GM21737 (cell line): ENCODE data around the gene ZNF146.
A peak's percentile ranks its signal among the peaks of the same experiment; 100 is the strongest.
"Not testable (repeated sequence)": the region's sequence is repeated elsewhere in the genome, so short reads cannot be mapped to it uniquely, and the experiment has no call there.

Source experiments
- ATAC-seq: cut with Tn5 transposase; IDR thresholded peaks from one replicate; pipeline ENCODE4 v1.9.1; 2021; ENCODE audit warnings: mild to moderate bottlenecking, moderate library complexity; ENCODE audit not compliant: unreplicated experiment

Gene ZNF146

DNA sequence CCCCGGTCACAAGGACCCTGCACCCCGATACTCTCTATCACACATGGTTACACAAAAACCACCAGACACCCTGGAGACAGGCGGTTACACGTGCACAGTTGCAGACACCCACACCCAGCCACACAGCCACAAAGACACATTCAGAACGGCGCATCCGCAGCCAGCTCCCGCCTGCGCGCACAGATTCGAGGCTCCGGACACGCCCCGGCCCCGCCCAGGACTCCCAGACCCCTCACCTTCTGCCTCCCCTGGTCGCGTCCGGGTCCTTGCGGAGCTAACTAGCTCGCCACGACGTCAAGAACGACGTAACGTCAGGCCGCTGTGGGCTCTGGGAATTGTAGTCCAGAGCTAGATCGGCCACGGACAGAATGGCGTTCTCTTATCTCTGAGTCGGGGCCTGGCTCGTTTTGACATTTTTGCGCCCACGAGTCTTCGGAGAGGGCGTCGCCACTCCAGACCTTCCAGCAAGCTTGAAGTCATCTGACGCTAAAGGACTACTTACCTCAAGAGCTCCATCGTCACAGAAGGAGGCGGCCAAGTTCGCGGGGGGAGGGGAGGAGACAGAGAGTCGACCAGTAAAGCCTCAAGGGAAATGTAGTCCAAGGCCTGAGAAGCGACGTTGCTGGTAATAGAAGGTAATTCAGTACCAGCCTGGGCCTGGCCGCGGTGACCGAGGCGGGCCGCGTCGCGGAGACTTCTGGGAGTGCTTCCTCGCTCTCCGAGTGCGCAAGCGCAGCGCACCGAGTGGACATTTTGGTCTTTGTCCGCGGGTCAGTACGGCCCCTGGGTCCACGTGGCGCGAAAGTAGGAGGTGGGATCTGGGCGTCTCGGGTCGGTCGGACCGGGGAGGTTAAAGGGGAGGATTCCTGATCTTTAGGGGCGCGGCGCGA lies at the start of gene ZNF146, which contains the start of gene ZNF565:
Gene ZNF146 (plus strand): TSS at position 721 of the 890 bp plus-strand sequence. CDS start 21,335 bp downstream, outside the sequence.
Gene ZNF565 (minus strand): TSS at position 280 of the 890 bp plus-strand sequence. CDS start 12,680 bp downstream, outside the sequence.
- ATAC-seq = peak; percentile 93

DNA sequence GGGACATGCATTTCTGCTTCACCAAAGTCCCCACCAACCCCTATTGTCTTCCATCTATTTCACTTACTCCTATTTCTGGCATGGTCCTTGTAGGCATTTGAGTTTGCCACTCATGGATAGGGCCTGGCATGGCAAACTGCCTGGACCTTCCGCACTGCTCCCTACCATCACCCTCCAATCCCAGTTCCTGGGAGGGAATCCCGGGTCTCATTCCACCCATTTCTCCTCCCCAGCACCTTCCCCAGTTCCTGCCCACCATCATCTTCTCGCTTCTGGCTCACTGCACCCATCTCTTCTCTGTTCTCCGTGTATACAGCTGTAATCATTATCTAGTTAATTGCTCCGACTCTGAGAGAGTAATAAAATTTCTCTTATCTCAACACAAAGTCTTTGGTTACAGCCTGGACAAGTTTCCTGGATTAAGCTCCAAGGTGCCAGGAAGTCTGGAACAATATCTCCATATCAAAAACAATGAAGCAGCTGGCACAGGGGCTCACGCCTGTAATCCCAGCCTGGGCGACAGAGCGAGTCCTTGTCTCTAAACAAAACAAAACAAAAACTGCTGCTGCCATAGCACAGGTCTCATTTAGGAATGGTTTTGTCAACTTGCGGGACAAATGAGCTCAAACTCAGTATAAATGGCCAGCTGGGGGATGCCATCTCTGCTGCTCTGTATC lies 45.7 kb upstream of the ZNF146 start:
- no peak for ATAC-seq

DNA sequence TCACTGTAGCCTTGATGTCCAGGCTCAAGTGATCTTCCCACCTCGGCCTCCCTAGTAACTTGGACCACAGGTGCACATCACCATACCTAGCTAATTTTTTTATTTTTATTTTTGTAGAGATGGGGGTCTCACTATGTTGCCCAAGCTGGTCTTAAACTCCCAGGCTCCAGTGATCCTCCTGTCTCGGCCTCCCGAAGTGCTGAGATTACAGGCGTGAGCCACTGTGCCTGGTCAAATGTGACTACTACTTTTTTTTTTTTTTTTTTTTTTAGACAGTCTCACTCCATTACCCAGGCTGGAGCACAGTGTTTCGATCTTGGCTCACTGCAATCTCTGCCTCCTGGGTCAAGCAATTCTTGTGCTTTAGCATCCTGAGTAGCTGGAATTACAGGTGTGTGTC lies 42.1 kb upstream of the ZNF146 start:
- ATAC-seq = no peak

DNA sequence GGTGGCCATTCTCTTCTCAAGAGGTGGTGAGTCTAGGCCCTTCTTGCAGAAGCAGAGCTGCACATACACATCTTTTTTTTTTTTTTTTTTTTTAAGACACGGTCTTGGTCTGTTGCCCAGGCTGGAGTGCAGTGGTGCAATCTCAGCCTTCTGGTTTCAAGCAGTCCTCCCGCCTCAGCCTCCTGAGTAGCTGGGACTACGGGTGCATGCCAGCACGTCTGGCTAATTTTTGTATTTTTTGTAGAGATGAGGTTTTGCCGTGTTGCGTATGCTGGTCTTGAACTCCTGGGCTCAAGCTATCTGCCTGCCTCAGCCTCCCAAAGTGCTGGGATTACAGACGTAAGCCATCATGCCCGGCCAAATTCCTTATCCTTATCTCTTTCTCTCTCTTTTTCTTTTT lies 41.1 kb upstream of the ZNF146 start:
- ATAC-seq = not testable (repeated sequence)

DNA sequence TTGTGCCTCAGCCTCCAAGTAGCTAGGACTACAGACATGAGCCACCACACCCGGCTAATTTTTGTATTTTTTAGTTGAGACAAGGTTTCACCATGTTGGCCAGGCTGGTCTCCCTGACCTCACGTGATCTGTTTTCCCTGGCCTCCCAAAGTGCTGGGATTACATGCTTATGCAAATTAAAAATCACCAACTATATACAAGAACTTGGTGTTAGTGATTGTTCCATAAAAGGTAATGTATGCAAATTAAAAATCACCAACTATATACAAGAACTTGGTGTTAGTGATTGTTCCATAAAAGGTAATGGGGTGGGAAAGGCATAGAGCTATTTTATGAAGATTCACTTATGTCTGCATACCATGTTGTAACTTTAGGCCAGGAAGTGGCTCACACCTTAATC lies 35.8 kb upstream of the ZNF146 start:
- ATAC-seq = not testable (repeated sequence)

DNA sequence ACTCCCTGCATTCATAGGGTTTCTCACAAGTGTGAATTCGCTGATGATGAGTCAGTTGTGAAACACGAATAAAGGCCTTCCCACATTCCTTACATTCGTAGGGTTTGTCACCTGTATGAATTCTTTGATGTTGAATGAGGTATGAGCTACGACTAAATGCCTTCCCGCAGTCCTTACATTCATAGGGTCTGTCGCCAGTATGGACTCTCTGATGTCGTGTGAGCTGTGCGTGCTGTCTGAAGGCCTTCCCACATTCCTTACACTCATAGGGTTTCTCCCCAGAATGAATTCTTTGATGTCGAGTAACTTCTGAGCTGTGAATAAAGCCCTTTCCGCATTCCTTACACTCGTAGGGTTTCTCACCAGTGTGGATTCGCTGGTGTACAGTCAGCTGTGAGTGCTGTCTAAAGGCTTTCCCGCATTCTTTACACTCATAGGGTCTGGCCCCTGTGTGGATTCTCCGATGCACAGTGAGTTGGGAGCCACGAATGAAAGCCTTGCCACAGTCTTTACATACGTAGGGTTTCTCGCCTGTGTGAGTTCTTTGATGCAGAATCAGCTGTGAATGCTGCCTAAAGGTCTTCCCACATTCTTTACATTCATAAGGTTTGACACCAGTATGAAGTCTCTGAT lies 32.2 kb upstream of the ZNF146 start:
- no peak for ATAC-seq

DNA sequence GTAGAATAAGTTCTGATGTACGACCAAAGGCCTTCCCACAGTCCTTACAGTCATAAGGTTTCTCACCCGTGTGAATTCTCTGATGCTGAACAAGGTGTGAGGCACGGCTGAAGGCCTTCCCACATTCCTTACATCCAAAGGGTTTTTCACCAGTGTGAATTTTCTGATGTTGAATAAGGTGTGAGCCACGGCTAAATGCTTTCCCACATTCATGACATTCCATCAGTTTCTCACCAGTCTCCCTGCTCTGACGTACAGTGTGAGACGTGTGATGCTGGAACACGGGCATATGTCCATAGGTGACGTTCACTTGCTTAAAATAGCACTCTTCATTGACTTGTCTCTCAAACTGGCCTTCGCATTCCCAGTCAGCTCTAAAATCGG lies 31.7 kb upstream of the ZNF146 start:
- ATAC-seq = no peak

DNA sequence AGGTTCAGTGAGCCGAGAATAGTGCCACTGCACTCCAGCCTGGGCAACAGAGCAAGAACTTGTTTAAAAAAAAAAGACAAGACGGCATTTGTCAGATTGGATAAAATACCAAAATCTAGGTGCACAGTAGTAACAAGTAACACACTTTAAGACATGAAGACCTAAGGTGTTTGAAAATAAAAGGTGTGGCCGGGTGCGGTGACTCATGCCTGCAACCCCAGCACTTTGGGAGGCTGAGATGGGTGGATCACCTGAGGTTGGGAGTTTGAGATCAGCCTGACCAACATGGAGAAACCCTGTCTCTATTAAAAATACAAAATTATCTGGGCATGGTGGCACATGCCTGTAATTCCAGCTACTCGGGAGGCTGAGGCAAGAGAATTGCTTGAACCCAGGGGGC lies 28.2 kb upstream of the ZNF146 start:
- not testable (repeated sequence) for ATAC-seq

DNA sequence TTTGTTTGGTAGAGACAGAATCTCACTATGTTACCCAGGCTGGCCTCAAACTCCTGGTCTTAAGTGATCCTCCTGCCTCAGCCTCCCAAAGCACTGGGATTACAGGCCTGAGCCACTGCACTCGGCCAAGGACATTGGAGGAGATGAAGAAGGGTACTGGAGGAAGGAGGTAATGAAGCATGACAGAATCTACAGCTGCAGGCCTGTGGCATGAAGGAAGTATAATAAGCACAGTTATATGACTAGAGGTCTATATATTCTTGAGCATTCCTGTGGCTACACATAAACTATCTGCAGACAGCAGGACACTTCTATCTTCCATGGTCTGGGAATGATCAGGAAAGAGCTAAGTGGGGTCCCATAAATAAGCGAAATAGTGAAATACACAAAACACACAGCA lies 18.7 kb upstream of the ZNF146 start:
- no peak for ATAC-seq

DNA sequence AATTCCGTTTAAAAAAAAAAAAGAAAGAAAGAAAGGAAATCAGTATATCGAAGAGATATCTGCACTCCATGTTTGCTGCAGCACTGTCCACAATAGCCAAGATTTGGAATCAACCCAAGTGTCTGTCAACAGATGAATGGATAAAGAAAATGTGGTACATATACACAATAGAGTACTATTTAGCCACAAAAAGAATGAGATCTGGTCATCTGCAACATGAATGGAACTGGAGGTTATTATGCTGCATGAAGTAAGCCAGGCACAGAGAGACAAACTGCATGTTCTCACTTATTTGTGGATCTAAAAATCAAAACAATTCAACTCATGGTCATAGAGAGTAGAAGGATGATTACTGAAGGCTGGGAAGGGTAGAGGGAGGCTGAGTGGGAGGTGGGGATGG lies 16.8 kb upstream of the ZNF146 start:
- no peak for ATAC-seq

DNA sequence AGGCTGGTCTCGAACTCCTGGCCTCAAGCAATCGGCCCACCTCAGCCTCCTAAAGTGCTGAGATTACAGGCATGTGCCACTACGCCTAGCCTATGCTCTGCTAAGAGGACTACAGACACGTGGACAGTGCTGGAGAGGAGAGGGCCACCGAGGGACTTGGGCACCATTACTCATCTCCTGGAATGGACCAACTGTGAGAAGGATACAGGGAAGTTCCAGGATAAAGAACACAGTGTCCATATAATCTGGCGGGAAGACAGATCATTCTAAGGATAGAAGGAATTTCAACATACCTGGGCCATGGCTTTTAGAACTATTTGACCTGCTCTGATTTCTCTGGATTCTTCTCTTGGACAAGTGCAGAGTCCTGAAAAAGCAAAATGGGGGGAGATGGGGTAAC lies 13.2 kb upstream of the ZNF146 start:
- ATAC-seq = no peak

DNA sequence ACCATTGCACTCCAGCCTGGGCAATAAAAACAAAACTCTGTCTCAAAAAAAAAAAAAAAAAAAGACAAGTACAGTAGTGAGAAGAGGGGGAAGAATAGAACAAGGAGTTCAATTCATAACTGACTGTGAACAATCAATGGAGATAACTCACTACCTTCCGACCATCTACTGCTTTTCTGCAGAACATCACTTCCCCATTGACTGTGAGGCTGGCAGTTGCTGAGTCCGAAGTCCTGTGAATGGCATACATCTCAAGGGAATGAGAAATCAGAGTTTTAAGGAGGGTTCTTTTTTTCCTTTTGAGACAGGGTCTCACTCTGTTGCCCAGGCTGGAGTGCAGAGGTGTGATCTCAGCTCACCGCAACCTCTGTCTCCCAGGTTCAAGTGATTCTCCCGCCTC lies 11.6 kb upstream of the ZNF146 start:
- ATAC-seq = no peak

DNA sequence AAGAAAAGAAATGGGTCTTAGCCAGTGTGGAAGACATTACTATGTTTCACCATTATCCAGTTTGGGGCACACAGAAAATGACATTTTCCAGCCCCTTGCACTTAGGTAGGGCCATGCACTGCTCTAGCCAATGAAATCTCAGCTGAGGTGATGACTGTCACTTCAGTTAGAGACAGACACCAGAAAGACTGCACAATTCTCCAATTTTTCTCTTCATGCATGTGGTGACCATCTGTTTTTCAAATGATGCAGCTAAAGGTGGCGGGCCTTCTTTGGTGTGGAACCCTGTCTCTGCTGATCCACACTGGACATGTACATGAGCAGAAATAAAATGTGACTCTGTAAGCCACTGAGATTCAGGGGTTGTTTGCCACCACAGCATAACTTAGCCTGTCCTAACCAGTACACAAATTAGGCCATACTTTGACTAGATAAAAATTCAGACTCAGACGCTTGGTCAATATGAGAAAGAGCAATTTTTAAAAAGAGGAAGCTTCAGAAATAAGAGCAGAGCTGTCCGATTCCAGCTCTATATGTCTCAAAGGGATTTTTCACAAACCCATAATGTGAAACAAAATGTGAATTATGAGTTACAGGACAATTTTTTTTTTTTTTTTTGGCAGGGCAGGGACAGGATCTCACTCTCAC lies 7.2 kb upstream of the ZNF146 start:
- ATAC-seq = no peak

DNA sequence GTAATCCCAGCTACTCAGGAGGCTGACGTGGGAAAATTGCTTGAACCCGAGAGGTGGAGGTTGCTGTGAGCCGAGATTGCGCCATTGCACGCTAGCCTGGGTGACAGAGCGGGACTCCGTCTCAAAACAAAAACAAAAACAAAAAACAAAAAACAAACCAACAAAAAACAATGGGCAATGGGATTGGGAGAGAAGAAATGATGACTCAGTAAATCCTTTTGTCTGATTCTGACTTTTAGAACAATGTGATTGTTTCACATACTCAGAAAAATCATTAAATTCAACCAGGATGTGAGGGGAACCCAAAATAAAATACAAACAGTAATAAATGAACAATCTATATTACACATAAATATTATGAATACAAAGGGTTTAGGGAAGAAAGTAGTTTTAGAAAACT lies 5.5 kb upstream of the ZNF146 start:
- no peak for ATAC-seq

DNA sequence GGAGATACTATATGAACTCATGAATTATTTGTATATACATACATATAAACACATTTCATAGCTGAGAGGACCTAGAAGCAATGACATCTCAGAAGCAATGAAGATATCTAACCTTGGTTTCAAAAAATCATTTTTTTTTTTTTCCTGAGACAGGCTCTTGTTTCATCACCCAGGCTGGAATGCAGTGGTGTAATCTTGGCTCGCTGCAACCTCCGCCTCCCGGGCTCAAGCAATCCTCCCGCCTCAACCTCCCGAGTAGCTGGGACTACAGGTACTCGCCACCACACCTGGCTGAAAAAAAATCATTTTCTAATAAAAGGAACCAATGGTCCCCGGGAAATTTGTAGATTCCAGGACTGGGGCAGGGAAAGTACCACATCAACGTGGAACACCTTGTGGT lies 4.4 kb upstream of the ZNF146 start:
- no peak for ATAC-seq

DNA sequence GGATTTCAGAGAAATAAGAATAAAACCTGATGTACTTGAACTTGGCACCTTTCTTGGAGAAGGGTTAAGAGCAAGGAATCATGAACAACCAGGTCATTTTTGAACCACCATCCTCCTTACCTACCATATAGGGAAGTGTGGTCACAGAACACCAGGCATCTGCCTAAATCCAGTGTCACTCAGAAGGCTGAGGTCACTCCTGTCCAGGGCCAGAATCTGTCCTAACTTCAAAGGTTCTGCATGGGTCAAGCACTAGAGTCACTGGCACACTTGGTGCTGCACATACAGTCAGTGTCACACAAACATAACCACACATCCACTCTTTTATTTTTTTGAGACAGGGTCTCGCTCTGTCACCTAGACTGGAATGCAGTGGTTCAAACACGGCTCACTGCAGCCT lies 2.0 kb upstream of the ZNF146 start:
- ATAC-seq = no peak

DNA sequence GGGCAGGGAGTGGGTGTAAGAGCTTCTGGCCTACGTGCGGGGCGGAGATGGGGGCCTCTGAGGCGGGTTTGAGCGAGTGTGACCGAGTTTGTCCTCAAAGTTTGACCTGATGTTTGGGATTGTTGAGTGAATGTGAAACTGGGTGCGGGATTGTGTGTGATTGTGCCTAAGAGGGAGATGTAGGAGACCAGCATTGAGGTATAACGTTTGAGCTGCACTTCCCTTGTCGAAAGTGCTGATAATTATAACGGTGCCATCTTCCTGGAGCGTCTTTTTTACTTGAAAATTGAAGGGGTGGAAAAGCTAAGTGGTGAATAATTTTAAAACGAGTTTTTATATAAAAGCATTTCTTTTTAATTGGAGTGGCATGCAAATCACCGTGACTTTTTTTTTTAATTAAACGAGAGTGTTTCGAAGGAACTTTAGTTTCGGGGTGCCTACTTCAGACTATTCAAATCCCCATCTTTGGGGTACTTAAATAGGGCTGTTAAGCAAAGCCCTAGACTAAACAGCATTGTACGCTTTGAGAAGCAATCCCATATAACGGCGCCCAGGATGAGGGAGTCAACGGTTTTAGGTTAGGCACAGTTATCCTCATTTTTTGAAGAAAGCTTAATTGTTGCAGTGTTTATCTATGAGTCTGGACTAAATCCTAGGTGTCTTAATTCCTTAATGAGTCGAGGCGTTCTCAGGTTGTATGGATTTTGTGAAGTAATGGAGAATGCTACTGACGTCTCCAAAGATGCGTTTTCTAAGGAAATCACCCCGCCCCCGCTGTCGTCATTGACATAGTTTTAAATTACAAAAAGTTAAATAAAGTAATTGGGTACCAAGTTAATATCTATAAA lies 594 bp downstream of the ZNF146 start:
- ATAC-seq = peak; percentile 9

DNA sequence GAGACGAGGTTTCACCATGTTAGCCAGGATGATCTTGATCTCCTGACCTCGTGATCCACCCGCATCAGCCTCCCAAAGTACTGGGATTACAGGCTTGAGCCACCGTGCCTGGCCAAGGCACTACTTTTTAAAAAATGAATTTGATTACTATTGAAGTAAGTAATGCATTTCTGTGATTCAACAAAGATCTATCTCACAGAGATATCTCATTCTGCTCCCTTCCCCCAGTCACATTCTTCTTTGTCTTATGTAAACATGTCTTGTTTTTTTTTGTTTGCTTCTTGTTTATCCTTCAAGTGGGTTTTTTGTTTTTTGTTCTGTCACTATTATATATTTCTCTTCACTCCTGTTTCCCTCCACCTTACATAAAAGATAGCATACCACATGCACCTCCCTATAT lies 6.6 kb downstream of the ZNF146 start:
- no peak for ATAC-seq

DNA sequence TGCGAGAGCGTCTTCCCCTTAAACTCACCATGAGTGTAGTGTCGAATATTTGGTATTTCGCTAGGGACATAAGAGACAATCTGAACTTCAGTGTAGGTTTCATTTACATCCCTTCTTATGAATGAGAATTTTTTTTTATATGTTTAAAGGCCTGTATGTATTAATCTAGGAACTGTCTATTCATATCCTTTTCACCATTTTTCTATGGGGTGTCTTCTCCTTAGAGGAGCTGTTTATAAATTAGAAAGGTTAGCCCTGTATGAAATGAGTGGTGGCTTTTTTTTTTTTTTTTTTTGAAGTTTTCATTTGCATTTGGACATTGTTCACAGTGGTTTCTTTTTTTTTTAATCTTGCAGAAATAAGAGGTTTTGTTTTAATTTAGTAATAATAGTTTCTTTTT lies 7.6 kb downstream of the ZNF146 start:
- ATAC-seq = no peak

DNA sequence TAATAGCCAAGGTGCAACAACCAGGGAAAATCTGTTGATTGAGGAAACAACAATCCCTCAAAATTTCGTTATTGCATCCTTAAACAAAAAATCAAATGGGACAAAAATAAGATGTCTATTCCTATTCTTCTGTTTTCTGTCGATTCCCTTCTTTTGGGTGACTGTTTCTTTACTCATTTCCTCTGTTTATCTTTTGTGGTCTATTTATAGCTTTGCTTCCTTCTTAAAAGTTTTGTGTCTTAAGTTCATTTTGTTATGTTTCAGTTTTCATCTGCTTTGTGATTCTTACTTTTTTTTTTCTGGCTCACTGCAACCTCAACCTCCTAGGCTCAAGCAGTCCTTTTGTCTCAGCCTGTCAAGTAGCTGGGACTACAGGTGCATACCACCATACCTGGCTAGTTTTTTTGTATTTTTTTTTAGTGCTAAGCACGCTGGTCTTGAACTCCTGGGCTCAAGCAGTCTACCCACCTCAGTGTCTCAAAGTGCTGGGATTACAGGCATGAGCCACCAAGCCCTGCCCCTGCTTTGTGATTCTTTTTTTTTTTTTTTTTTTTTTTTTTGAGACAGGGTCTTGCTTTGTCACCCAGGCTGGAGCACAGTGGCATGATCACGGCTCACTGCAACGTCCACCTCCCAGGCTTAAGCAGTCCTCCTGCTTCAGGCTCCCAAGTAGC lies 10.4 kb downstream of the ZNF146 start:
- ATAC-seq = no peak
